GM12875 (cell line): Measurements from ENCODE around the gene TUBGCP6.

Experiments used
- H3K4me3 ChIP-seq: one replicate; pipeline ENCODE4 v1.5.1; 2011; ENCODE audit warnings: low read depth, low read length, control low read depth
- CTCF ChIP-seq: IDR thresholded peaks from 2 replicates; pipeline ENCODE4 v1.5.1; 2011; ENCODE audit warnings: low read depth, mild to moderate bottlenecking, control low read depth, inconsistent platforms, low read length, moderate library complexity, borderline replicate concordance; ENCODE audit not compliant: insufficient read depth

Gene TUBGCP6

GRCh38 chr22:50192436-50193204, 52.2 kb downstream of the TUBGCP6 start:
- H3K4me3 ChIP-seq: peak overlapping the region; percentile 47
- no peak for TF ChIP-seq CTCF

GRCh38 chr22:50190941-50191741, 53.7 kb downstream of the TUBGCP6 start:
- peak overlapping the region; percentile 57 for H3K4me3 ChIP-seq
- TF ChIP-seq CTCF: no peak

- H3K4me3 ChIP-seq: peak overlapping the region; percentile 57
- peak; percentile 45; the same call in 1 of the 2 replicates for TF ChIP-seq CTCF
Observed at GRCh38 chr22:50190182-50190940, 54.5 kb downstream of the TUBGCP6 start.

- H3K4me3 ChIP-seq: peak overlapping the region; percentile 57
- no peak for TF ChIP-seq CTCF
Observed at GRCh38 chr22:50189849-50190181, 55.0 kb downstream of the TUBGCP6 start.

- peak overlapping the region; percentile 57 for H3K4me3 ChIP-seq
- no peak for TF ChIP-seq CTCF
Observed at GRCh38 chr22:50189184-50189848, 55.5 kb downstream of the TUBGCP6 start.

GRCh38 chr22:50188356-50188755, 56.5 kb downstream of the TUBGCP6 start:
- no peak for TF ChIP-seq CTCF
- H3K4me3 ChIP-seq: no peak overlapping the region
